GM12872 (cell line): Measurements from ENCODE around the gene ROMO1.

Experiments
- TF ChIP-seq, protein P1 (sequence below): IDR thresholded peaks from 3 replicates; pipeline ENCODE4 v1.5.1; 2011; ENCODE audit warnings: low read depth, mild to moderate bottlenecking, low read length, moderate library complexity; ENCODE audit not compliant: insufficient read depth

ROMO1 gene

DNA sequence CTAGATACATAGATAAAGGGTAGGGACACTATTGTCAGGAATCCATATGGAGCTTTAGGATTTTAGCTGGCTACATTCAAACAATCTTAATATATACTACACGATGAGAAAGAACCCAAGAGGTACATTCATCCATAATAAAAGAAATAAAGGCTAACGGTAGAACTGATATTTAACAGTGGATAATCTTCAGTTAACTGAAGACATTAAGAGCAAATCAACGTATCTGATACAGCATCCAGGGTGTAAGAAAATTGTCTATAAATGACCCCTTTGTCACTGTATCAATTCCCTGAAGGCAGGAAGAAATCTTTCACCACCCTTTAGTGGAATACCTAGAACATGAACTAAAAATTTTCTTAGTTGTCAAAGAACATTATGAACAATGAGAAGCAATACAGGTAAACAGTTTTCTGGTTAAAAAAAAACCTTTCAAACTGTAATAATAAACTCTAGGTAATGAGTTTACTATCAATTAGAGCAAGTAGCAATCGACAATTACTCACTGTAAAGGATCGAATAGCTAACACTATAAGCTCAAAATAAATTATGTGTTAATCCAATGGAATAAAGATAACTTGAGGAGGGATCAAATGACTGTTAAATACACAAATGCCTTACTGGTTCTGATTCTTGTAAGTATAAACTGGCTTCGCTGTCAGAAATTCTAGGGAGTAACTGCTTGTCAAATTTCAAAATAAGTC lies 11.8 kb downstream of the ROMO1 start:
- TF ChIP-seq, protein P1, sequence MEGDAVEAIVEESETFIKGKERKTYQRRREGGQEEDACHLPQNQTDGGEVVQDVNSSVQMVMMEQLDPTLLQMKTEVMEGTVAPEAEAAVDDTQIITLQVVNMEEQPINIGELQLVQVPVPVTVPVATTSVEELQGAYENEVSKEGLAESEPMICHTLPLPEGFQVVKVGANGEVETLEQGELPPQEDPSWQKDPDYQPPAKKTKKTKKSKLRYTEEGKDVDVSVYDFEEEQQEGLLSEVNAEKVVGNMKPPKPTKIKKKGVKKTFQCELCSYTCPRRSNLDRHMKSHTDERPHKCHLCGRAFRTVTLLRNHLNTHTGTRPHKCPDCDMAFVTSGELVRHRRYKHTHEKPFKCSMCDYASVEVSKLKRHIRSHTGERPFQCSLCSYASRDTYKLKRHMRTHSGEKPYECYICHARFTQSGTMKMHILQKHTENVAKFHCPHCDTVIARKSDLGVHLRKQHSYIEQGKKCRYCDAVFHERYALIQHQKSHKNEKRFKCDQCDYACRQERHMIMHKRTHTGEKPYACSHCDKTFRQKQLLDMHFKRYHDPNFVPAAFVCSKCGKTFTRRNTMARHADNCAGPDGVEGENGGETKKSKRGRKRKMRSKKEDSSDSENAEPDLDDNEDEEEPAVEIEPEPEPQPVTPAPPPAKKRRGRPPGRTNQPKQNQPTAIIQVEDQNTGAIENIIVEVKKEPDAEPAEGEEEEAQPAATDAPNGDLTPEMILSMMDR: no peak

DNA sequence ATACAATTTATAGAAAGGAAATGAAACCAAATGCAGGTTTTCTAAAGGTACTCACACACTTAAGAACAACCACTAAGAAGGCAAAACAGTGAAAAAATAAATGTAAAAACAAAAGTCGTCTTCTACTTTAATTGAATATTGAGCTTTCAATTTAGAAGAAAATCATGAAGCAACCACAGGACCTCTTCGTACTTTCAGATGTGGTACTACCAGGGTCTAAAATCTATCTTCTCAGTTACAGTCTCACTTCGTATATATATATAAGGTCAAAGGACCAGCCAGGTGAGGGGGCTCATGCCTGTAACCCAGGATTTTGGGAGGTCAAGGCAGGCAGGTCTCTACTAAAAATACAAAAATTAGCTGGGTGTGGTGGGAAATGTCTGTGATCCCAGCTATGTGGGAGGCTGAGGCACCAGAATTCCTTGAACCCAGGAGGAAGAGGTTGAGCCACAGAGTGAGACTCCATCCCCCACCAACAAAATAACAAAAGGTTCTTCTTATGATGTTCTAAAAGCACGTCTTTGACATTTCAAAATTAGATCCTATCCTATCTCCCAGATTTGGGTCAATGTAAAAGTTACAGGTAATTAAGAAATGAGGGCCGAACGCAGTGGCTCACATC lies 12.5 kb downstream of the ROMO1 start:
- TF ChIP-seq, protein P1: no peak

DNA sequence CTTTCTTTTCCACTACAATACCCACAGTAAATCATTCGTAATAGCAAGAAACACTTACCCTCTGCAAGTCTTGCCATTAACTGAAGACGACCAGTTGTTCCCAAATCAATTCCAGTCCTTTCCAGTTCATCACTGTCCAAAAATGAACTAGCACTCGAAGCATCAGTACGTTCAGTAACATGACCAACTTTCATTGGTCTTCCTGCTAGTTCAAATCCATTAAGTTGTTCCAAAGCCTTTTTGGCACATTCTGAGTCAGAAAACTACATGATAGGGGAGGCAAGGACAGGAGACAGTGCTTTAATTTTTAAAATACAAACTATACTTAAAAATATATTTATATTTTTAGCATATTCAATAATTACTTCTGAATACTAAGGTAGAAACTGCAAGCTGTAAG lies 14.9 kb downstream of the ROMO1 start:
- TF ChIP-seq, protein P1: no peak

DNA sequence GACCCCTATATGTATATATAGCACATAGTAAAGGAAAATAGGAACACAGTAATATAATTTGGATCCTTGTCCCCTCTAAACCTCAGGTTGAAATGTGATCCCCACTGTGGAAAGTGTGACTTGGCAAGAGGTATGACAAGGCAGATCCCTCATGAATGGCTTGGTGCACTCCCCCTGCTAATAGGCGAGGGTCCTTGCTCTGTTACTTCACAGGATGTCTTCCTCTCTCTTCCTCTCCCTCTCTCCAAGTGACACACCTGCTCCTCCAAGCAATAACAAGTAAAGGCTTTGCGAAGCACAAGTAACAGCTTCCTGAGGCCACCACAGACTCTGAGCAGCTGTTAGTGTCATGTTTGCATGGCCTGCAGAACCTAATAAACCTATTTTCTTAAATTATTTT lies 16.4 kb downstream of the ROMO1 start:
- TF ChIP-seq, protein P1: no peak

DNA sequence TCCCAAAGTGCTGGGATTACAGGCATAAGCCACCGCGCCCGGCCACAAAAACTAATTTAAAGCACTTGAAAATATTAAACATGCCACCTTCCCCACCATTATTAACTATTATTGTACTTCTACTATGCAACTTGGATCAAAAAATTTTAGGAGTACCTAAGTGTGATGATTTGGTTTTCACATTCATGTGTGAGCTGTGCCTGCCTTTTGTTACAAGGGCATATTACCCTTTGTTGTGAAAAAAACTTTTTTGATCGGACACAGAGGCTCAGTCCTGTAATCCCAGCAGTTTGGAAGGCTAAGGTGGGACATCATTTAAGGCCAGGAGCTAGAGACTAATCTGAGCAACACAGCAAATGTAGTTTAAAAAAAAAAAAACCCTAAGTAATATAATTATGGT lies 17.1 kb downstream of the ROMO1 start:
- TF ChIP-seq, protein P1: no peak

DNA sequence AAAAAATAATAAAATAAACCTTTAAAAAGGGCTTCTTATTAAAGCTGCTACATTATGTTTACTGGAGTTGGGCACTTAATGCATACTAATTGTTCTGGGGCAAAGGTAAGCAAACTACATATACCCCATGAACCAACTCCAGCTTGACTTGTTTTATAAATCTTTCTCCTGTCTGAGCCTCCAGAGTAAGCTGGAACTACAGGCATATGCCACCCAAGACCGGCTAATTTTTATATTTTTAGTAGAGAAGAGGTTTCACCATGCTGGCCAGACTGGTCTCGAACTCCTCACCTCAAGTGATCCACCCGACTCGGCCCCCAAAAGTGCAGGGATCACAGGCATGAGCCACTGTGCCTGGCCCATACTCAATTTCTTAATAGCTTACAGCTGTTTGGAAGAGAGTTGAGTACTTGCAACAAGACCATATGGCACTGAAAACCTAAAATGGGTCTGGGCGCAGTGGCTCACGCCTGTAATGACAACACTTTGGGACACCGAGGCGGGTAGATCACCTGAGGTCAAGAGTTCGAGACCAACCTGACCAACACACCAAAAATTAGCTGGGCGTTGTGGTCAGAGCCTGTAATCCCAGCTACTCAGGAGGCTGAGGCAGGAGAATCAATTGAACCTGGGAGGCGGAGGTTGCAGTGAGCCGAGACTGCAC lies 19.9 kb downstream of the ROMO1 start:
- TF ChIP-seq, protein P1: no peak

DNA sequence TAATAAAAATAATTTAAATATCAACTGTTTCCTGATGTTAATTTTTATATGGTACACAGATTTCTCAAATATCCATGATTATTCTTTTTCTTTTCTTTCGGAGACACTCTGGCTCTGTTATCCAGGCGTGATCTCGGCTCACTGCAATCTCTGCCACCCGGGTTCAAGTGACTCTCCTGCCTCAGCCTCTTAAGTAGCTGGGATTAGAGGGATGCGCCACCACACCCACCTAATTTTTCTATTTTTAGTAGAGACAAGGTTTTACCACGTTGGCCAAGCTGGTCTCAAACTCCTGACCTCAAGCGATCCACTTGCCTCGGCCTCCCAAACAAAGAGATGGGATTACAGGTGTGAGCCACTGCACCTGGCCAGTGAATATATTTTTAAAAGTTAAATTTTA lies 20.5 kb downstream of the ROMO1 start:
- TF ChIP-seq, protein P1: no peak
